ENCODE results near the gene ABCC6.
"Not testable (repeated sequence)": the region's sequence is repeated elsewhere in the genome, so short reads cannot be mapped to it uniquely, and the experiment has no call there.

The ABCC6 gene

GRCh38 chr16:16190546-16190945 is 32.7 kb downstream of the ABCC6 start:
- DNase-seq (ENCODE audit: low spot score in 2 of 2) (no peak), ATAC-seq (ENCODE audit: low read depth) (no peak)
- no peak overlapping the region for H3K4me3 Mint-ChIP-seq
- no peak overlapping the region for H3K27ac Mint-ChIP-seq
- H3K4me1 Mint-ChIP-seq, result peaks cover 11% of the 10 kb centered on the region
- no peaks in the 10 kb centered on the region for H3K9me3 Mint-ChIP-seq
- H3K36me3 Mint-ChIP-seq, result no peaks in the 10 kb centered on the region
- H3K27me3 Mint-ChIP-seq, result peaks cover 19% of the 10 kb centered on the region

GRCh38 chr16:16189842-16190241 is 33.5 kb downstream of the ABCC6 start:
- H3K27me3 Mint-ChIP-seq, result peaks cover 19% of the 10 kb centered on the region

GRCh38 chr16:16188827-16189226 is 34.5 kb downstream of the ABCC6 start:
- no peak overlapping the region for H3K4me3 Mint-ChIP-seq
- no peaks in the 10 kb centered on the region for H3K36me3 Mint-ChIP-seq
- H3K27me3 Mint-ChIP-seq, result peaks cover 21% of the 10 kb centered on the region
- no peaks in the 10 kb centered on the region for H3K9me3 Mint-ChIP-seq
- ATAC-seq (ENCODE audit: low read depth), result no peak
- H3K27ac Mint-ChIP-seq, result no peak overlapping the region
- no peak for DNase-seq (ENCODE audit: low spot score in 2 of 2)
- peaks cover 9% of the 10 kb centered on the region for H3K4me1 Mint-ChIP-seq

More at GRCh38 chr16:16189842-16190241, 33.5 kb downstream of the ABCC6 start:
- no peak for DNase-seq (ENCODE audit: low spot score in 2 of 2)
- H3K4me3 Mint-ChIP-seq, result no peak overlapping the region
- H3K36me3 Mint-ChIP-seq, result no peaks in the 10 kb centered on the region
- H3K27ac Mint-ChIP-seq, result no peak overlapping the region
- H3K4me1 Mint-ChIP-seq, result peaks cover 9% of the 10 kb centered on the region
- no peak for ATAC-seq (ENCODE audit: low read depth)
- H3K9me3 Mint-ChIP-seq, result no peaks in the 10 kb centered on the region

- ATAC-seq (ENCODE audit: low read depth) (no peak), DNase-seq (ENCODE audit: low spot score in 2 of 2) (no peak)
- Mint-ChIP-seq H3K4me3 (no peak overlapping the region), H3K27ac (no peak overlapping the region), H3K4me1 (peaks cover 5% of the 10 kb centered on the region), H3K36me3 (no peaks in the 10 kb centered on the region), H3K27me3 (peaks cover 18% of the 10 kb centered on the region), H3K9me3 (no peaks in the 10 kb centered on the region)
Observed at GRCh38 chr16:16186820-16187219, 36.5 kb downstream of the ABCC6 start.

- Mint-ChIP-seq H3K4me3 (no peak overlapping the region), H3K4me1 (peaks cover 5% of the 10 kb centered on the region), H3K27me3 (peaks cover 11% of the 10 kb centered on the region), H3K27ac (no peak overlapping the region), H3K9me3 (no peaks in the 10 kb centered on the region), H3K36me3 (peaks cover 2% of the 10 kb centered on the region)
- ATAC-seq (ENCODE audit: low read depth) (no peak), DNase-seq (ENCODE audit: low spot score in 2 of 2) (no peak)
Observed at GRCh38 chr16:16185095-16185494, 38.2 kb downstream of the ABCC6 start.

GRCh38 chr16:16184594-16184993 is 38.7 kb downstream of the ABCC6 start:
- peaks cover 5% of the 10 kb centered on the region for H3K4me1 Mint-ChIP-seq
- no peak overlapping the region for H3K27ac Mint-ChIP-seq
- H3K27me3 Mint-ChIP-seq, result peaks cover 9% of the 10 kb centered on the region
- no peak overlapping the region for H3K4me3 Mint-ChIP-seq
- H3K36me3 Mint-ChIP-seq, result peaks cover 2% of the 10 kb centered on the region
- DNase-seq (ENCODE audit: low spot score in 2 of 2), result no peak
- ATAC-seq (ENCODE audit: low read depth), result no peak
- H3K9me3 Mint-ChIP-seq, result no peaks in the 10 kb centered on the region

- no peak overlapping the region for H3K27ac Mint-ChIP-seq
- peaks cover 11% of the 10 kb centered on the region for H3K27me3 Mint-ChIP-seq
Observed at GRCh38 chr16:16183562-16183961, 39.7 kb downstream of the ABCC6 start.

GRCh38 chr16:16182918-16183317 is 40.4 kb downstream of the ABCC6 start:
- Mint-ChIP-seq H3K9me3 (no peaks in the 10 kb centered on the region), H3K36me3 (peaks cover 2% of the 10 kb centered on the region), H3K4me3 (no peak overlapping the region), H3K27me3 (peaks cover 11% of the 10 kb centered on the region), H3K27ac (no peak overlapping the region), H3K4me1 (peaks cover 5% of the 10 kb centered on the region)
- no peak for ATAC-seq (ENCODE audit: low read depth)
- DNase-seq (ENCODE audit: low spot score in 2 of 2), result no peak

More at GRCh38 chr16:16183562-16183961, 39.7 kb downstream of the ABCC6 start:
- DNase-seq (ENCODE audit: low spot score in 2 of 2) (no peak), ATAC-seq (ENCODE audit: low read depth) (no peak)
- Mint-ChIP-seq H3K4me3 (no peak overlapping the region), H3K9me3 (no peaks in the 10 kb centered on the region), H3K36me3 (peaks cover 2% of the 10 kb centered on the region), H3K4me1 (peaks cover 5% of the 10 kb centered on the region)

- H3K36me3 Mint-ChIP-seq; DNase-seq (ENCODE audit: low spot score in 2 of 2); H3K9me3 Mint-ChIP-seq; H3K4me3 Mint-ChIP-seq; ATAC-seq (ENCODE audit: low read depth); H3K4me1 Mint-ChIP-seq; H3K27ac Mint-ChIP-seq: not testable (repeated sequence)
- H3K27me3 Mint-ChIP-seq, result peaks cover 12% of the 10 kb centered on the region
Observed at GRCh38 chr16:16181748-16182147, 41.5 kb downstream of the ABCC6 start.

- peaks cover 2% of the 10 kb centered on the region for H3K9me3 Mint-ChIP-seq
- DNase-seq (ENCODE audit: low spot score in 2 of 2) (no peak), ATAC-seq (ENCODE audit: low read depth) (no peak)
- H3K4me1 Mint-ChIP-seq, result no peaks in the 10 kb centered on the region
- no peak overlapping the region for H3K4me3 Mint-ChIP-seq
- H3K36me3 Mint-ChIP-seq, result peaks cover 8% of the 10 kb centered on the region
- H3K27ac Mint-ChIP-seq, result no peak overlapping the region
- peaks cover 10% of the 10 kb centered on the region for H3K27me3 Mint-ChIP-seq
Observed at GRCh38 chr16:16178455-16179162, 44.7 kb downstream of the ABCC6 start.

- no peak overlapping the region for H3K4me3 Mint-ChIP-seq
- no peaks in the 10 kb centered on the region for H3K4me1 Mint-ChIP-seq
- no peak for ATAC-seq (ENCODE audit: low read depth)
- no peak overlapping the region for H3K27ac Mint-ChIP-seq
- peaks cover 8% of the 10 kb centered on the region for H3K27me3 Mint-ChIP-seq
- no peak for DNase-seq (ENCODE audit: low spot score in 2 of 2)
- peaks cover 2% of the 10 kb centered on the region for H3K9me3 Mint-ChIP-seq
- peaks cover 8% of the 10 kb centered on the region for H3K36me3 Mint-ChIP-seq
Observed at GRCh38 chr16:16176328-16176727, 47.0 kb downstream of the ABCC6 start.

GRCh38 chr16:16175296-16175695 is 48.0 kb downstream of the ABCC6 start:
- DNase-seq (ENCODE audit: low spot score in 2 of 2) (no peak), ATAC-seq (ENCODE audit: low read depth) (no peak)
- Mint-ChIP-seq H3K27ac (no peak overlapping the region), H3K4me1 (no peaks in the 10 kb centered on the region), H3K36me3 (peaks cover 7% of the 10 kb centered on the region), H3K27me3 (peaks cover 7% of the 10 kb centered on the region), H3K4me3 (no peak overlapping the region), H3K9me3 (peaks cover 2% of the 10 kb centered on the region)

GRCh38 chr16:16172991-16173390 is 50.3 kb downstream of the ABCC6 start:
- Mint-ChIP-seq H3K9me3 (peaks cover 2% of the 10 kb centered on the region), H3K27ac (no peak overlapping the region), H3K4me1 (no peaks in the 10 kb centered on the region), H3K27me3 (peaks cover 8% of the 10 kb centered on the region), H3K4me3 (no peak overlapping the region), H3K36me3 (peaks cover 7% of the 10 kb centered on the region)
- DNase-seq (ENCODE audit: low spot score in 2 of 2) (no peak), ATAC-seq (ENCODE audit: low read depth) (no peak)

GRCh38 chr16:16171332-16171919 is 51.9 kb downstream of the ABCC6 start:
- peaks cover 5% of the 10 kb centered on the region for H3K27me3 Mint-ChIP-seq
- H3K4me3 Mint-ChIP-seq, result no peak overlapping the region
- peaks cover 4% of the 10 kb centered on the region for H3K36me3 Mint-ChIP-seq
- DNase-seq (ENCODE audit: low spot score in 2 of 2) (no peak), ATAC-seq (ENCODE audit: low read depth) (no peak)
- no peak overlapping the region for H3K27ac Mint-ChIP-seq
- H3K4me1 Mint-ChIP-seq, result no peaks in the 10 kb centered on the region
- H3K9me3 Mint-ChIP-seq, result no peaks in the 10 kb centered on the region

- Mint-ChIP-seq H3K4me1 (no peaks in the 10 kb centered on the region), H3K36me3 (no peaks in the 10 kb centered on the region), H3K4me3 (no peak overlapping the region), H3K9me3 (no peaks in the 10 kb centered on the region), H3K27me3 (peaks cover 6% of the 10 kb centered on the region), H3K27ac (no peak overlapping the region)
- DNase-seq (ENCODE audit: low spot score in 2 of 2) (no peak), ATAC-seq (ENCODE audit: low read depth) (no peak)
Observed at GRCh38 chr16:16169615-16170014, 53.7 kb downstream of the ABCC6 start.
